SH-SY5Y (cell line): ENCODE results near the gene SPSB1.

ENCODE experiments used
- GATA2 ChIP-seq: IDR thresholded peaks from 2 replicates; pipeline ENCODE4 v1.6.1; 2011; ENCODE audit warnings: mild to moderate bottlenecking, low read depth, low read length
- GATA3 ChIP-seq: IDR thresholded peaks from 2 replicates; pipeline ENCODE4 v1.6.1; 2011; ENCODE audit warnings: low read depth, mild to moderate bottlenecking, low read length, moderate library complexity

GRCh38 chr1:9307303-9307702 is 14.6 kb downstream of the SPSB1 start:
- TF ChIP-seq GATA2 (no peak), GATA3 (no peak)
